PFSK-1 (cell line): ENCODE results near the gene CNKSR1.

Experiments
- FOXP2 ChIP-seq: optimal IDR thresholded peaks from 2 replicates; pipeline ENCODE3; 2011; ENCODE audit warnings: borderline replicate concordance, control low read depth, inconsistent platforms; ENCODE audit not compliant: insufficient read depth; ENCODE audit errors: extremely low read length, extremely low read depth
- POLR2AphosphoS5 ChIP-seq: IDR thresholded peaks from 2 replicates; pipeline ENCODE4 v1.6.1; 2012; ENCODE audit warnings: low read depth, mild to moderate bottlenecking, control low read depth, low read length, moderate library complexity
- REST ChIP-seq, 2 experiments: IDR thresholded peaks; 2 replicates each; pipeline versions ENCODE4 v1.6.1 to v1.8.0; 2011 to 2012; ENCODE audit warnings: low read depth in 2 of 2, low read length in 2 of 2, control low read depth in 1 of 2, inconsistent platforms in 1 of 2, mild to moderate bottlenecking in 1 of 2, moderate library complexity in 1 of 2; ENCODE audit not compliant: insufficient read depth in 1 of 2
- SIN3A ChIP-seq: IDR thresholded peaks from 2 replicates; pipeline ENCODE4 v1.6.1; 2012; ENCODE audit warnings: mild to moderate bottlenecking, low read length, moderate library complexity, borderline replicate concordance; ENCODE audit not compliant: insufficient read depth
- TAF1 ChIP-seq: IDR thresholded peaks from 2 replicates; pipeline ENCODE4 v1.6.1; 2012; ENCODE audit warnings: low read length, control low read depth, borderline replicate concordance; ENCODE audit not compliant: insufficient read depth

CNKSR1 gene

GRCh38 chr1:26163684-26164035, 13.6 kb upstream of the CNKSR1 start:
- no peak for TF ChIP-seq FOXP2
- no peak for TF ChIP-seq POLR2AphosphoS5
- TF ChIP-seq SIN3A: no peak
- TF ChIP-seq REST (IDR thresholded peaks at IDR 0.05; ENCODE audit: insufficient read depth in 1 of 2, low read depth in 2 of 2, low read length in 2 of 2): no peak
- TF ChIP-seq TAF1: no peak

- TF ChIP-seq FOXP2 (no peak), REST (IDR thresholded peaks at IDR 0.05; ENCODE audit: insufficient read depth in 1 of 2, low read depth in 2 of 2, low read length in 2 of 2) (no peak), POLR2AphosphoS5 (no peak), TAF1 (no peak), SIN3A (no peak)
Measured at GRCh38 chr1:26164036-26164860, 13.0 kb upstream of the CNKSR1 start.

GRCh38 chr1:26164861-26165842, 12.1 kb upstream of the CNKSR1 start:
- TF ChIP-seq FOXP2: no peak
- no peak for TF ChIP-seq POLR2AphosphoS5
- no peak for TF ChIP-seq SIN3A
- no peak for TF ChIP-seq REST (IDR thresholded peaks at IDR 0.05; ENCODE audit: insufficient read depth in 1 of 2, low read depth in 2 of 2, low read length in 2 of 2)
- no peak for TF ChIP-seq TAF1

GRCh38 chr1:26166719-26167281, 10.5 kb upstream of the CNKSR1 start:
- no peak for TF ChIP-seq POLR2AphosphoS5
- no peak for TF ChIP-seq REST (IDR thresholded peaks at IDR 0.05; ENCODE audit: insufficient read depth in 1 of 2, low read depth in 2 of 2, low read length in 2 of 2)
- TF ChIP-seq SIN3A: no peak
- TF ChIP-seq FOXP2: no peak
- no peak for TF ChIP-seq TAF1
